Measurements from ENCODE around the gene CANX.
"Not testable (repeated sequence)": the region's sequence is repeated elsewhere in the genome, so short reads cannot be mapped to it uniquely, and the experiment has no call there.

The CANX gene

DNA sequence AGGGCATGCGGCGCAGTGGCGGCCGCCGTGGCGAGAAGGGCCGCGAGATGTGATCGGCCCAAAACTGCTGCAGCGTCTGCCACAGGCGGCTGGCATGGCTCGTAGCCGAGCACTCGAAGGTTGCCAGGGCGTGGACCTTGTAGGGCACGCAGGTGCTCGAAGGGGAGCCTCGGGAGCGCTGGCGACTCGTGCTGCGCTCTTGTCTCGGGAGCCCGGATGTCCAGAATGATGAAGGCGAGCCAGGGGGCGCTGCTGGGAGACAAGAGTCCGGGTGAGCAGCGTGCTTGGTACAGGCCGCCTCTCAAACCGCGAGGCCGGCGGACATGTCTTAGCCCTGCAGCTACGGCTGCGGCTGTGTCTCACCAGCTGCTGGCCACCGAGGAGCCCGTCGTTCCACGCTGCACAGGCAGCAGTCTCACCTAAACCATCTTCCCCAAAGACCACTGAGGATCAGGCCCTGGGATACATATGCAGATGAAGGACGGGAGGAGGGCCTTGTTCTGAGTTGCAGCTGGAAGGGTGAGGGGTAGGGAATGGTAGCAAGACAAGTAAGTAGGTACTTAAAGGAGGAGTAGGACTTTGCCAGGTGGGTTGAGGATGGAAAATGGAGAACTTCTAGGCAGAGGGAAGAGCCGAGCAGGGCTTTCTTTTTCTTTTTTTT, 19.6 kb upstream of the CANX start:
- H3K4me3 ChIP-seq (ENCODE audit: low read depth, low read length), result peak overlapping the region; percentile 98
- peak; percentile 61 for TF ChIP-seq CTCF (conservative IDR thresholded peaks at IDR 0.05; ENCODE audit: low read depth, low read length)
- DNase-seq (ENCODE audit: low read depth), result peak; percentile 83

DNA sequence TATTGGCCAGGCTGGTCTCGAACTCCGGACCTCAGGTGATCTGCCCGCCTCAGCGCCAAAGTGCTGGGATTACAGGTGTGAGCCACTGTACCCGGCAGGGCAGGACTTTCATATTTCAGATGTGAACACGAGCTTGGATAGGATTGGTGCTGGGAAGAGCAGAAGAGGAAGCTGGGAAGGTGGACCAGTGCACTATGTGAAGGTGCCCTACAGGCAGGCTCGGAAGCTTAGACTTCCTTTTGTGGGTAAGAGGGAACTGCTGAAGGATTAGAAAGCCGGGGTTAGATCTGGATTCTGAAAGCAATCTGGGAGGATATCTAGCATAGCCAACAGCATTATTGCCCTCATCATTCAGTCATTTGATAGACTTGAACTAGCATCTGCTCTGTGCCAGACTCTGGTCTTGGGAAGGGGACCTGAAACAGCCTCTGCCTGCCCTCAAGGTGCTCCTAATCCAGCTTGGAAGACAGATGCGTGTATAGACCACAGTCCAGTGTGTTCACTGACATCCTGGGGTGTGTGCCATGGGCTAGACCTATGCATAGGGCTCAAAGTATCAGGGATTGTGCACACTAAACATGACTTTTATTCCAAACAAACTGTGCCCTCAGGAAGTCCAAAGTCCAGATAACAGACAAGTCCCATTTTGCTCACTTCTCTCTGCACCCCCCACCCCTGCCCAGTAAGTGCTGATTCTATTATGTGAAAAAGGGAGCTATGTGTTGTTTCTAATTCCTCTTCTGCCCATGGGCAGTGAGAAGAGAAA, 18.6 kb upstream of the CANX start:
- no peak for TF ChIP-seq CTCF (conservative IDR thresholded peaks at IDR 0.05; ENCODE audit: low read depth, low read length)
- no peak for DNase-seq (ENCODE audit: low read depth)
- H3K4me3 ChIP-seq (ENCODE audit: low read depth, low read length), result no peak overlapping the region

- DNase-seq (ENCODE audit: low read depth), result peak; percentile 19
- no peak for TF ChIP-seq CTCF (conservative IDR thresholded peaks at IDR 0.05; ENCODE audit: low read depth, low read length)
- H3K4me3 ChIP-seq (ENCODE audit: low read depth, low read length), result no peak within 1 kb of the TSS
Observed at GRCh38 chr5:179680780-179681401, 17.9 kb upstream of the CANX start, which contains the start of gene CBY3. Gene CBY3 (minus strand): TSS chr5:179681034. CDS start chr5:179680918, 116 bp downstream.

- not testable (repeated sequence) for H3K4me3 ChIP-seq (ENCODE audit: low read depth, low read length); DNase-seq (ENCODE audit: low read depth)
Observed at GRCh38 chr5:179689212-179689611, 9.6 kb upstream of the CANX start.

GRCh38 chr5:179694561-179694960, 4.2 kb upstream of the CANX start:
- H3K4me3 ChIP-seq (ENCODE audit: low read depth, low read length), result no peak overlapping the region
- no peak for TF ChIP-seq CTCF (conservative IDR thresholded peaks at IDR 0.05; ENCODE audit: low read depth, low read length)
- no peak for DNase-seq (ENCODE audit: low read depth)

DNA sequence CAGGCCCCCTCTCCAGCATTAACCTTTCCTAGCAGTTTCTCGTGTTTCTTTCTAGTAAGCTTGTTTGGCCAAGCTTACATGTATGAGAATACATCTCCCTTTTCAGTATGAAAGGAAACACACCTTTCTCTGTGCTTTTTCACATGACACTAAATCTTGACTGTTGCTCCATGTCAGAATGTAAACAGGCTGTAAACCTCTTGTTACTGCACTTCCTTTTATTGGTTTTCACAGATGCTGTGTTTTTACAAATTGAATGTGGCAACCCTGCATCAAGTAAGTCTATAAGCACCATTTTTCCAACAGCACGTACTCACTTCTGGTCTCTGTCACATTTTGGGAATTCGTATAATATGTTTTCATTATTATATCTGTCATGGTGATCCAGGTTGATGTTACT, 2.2 kb upstream of the CANX start:
- DNase-seq (ENCODE audit: low read depth), result no peak
- no peak for TF ChIP-seq CTCF (conservative IDR thresholded peaks at IDR 0.05; ENCODE audit: low read depth, low read length)
- no peak overlapping the region for H3K4me3 ChIP-seq (ENCODE audit: low read depth, low read length)

GRCh38 chr5:179697108-179697507, 1.7 kb upstream of the CANX start:
- no peak for DNase-seq (ENCODE audit: low read depth)
- no peak for TF ChIP-seq CTCF (conservative IDR thresholded peaks at IDR 0.05; ENCODE audit: low read depth, low read length)
- no peak overlapping the region for H3K4me3 ChIP-seq (ENCODE audit: low read depth, low read length)

GRCh38 chr5:179697543-179697942, 1.2 kb upstream of the CANX start:
- peak overlapping the region; percentile 87 for H3K4me3 ChIP-seq (ENCODE audit: low read depth, low read length)
- not testable (repeated sequence) for DNase-seq (ENCODE audit: low read depth)

Data from choroid plexus epithelial cell (primary cell).